ENCODE results near the gene CAPN11.
A peak's percentile ranks its signal among the peaks of the same experiment; 100 is the strongest.

The CAPN11 gene

DNA sequence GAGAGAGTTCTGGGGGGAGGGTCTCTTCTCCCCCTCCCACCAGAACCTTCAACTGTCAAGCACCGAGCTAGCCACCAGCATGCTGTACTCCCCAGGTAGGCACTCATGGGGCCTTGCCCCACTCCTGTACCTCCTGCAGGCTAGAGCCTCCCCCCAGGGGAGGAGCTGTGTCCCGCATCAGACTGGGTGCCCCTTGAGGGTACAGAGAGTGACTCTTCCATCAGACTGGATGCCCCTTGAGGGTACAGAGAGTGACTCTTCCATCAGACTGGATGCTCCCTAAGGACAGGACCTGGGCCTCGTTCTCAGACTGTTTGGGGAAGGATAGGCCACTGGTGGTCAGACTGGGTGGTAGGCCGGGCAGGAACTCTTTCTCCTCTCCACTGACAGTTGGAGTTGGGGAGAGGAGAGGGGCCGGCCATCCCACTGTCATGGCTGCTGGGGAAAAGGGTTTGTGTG lies at the start of gene CAPN11:
TSS of gene CAPN11 (plus strand) at position 51 of the 459 bp plus-strand sequence. CDS start at position 80, 29 bp downstream.
- H3K9me3 Mint-ChIP-seq: no peaks in the 10 kb centered on the region
- no peak within 1 kb of the TSS for H3K27ac Mint-ChIP-seq
- no peak within 1 kb of the TSS for H3K4me3 Mint-ChIP-seq
- H3K36me3 Mint-ChIP-seq: no peaks in the 10 kb centered on the region
- H3K4me1 Mint-ChIP-seq: peaks cover 13% of the 10 kb centered on the region
- DNase-seq (ENCODE audit: low spot score in 2 of 2): no peak
- no peak for ATAC-seq

- H3K4me1 Mint-ChIP-seq: peaks cover 31% of the 10 kb centered on the region
- no peak for DNase-seq (ENCODE audit: low spot score in 2 of 2)
- peak overlapping the region; percentile 41 for H3K27ac Mint-ChIP-seq
- H3K4me3 Mint-ChIP-seq: no peak overlapping the region
- ATAC-seq: no peak
- no peaks in the 10 kb centered on the region for H3K9me3 Mint-ChIP-seq
- peaks cover 63% of the 10 kb centered on the region for H3K36me3 Mint-ChIP-seq
These were observed 49.4 kb upstream of the CAPN11 start for GRCh38 chr6:44109212-44109611.

- Mint-ChIP-seq H3K4me1 (peaks cover 25% of the 10 kb centered on the region), H3K4me3 (no peak overlapping the region), H3K27ac (peak overlapping the region; percentile 67), H3K9me3 (no peaks in the 10 kb centered on the region), H3K36me3 (peaks cover 63% of the 10 kb centered on the region)
- no peak for DNase-seq (ENCODE audit: low spot score in 2 of 2)
- no peak for ATAC-seq
These were observed 48.5 kb upstream of the CAPN11 start for GRCh38 chr6:44110005-44110676.

DNA sequence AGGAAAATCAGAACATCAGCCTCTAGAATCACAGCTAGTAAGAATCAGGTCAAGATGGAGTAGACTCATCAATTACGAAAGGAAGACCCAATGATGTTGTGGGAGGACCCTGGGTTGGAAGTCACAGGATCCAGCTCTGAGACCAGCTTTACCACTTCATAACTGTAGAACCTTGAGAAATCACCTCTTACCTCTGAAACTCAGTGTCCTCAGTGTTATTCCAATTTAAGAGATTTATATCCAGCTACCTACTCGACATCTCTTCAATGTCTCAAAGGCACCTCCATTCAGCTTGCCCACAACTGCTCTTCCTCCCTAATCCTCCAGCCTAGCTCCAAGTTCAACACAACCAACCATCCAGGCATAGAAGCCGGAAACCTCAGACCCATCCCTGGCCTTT lies 47.7 kb upstream of the CAPN11 start:
- no peaks in the 10 kb centered on the region for H3K9me3 Mint-ChIP-seq
- no peak overlapping the region for H3K4me3 Mint-ChIP-seq
- ATAC-seq (no peak), DNase-seq (ENCODE audit: low spot score in 2 of 2) (no peak)
- H3K36me3 Mint-ChIP-seq: peaks cover 63% of the 10 kb centered on the region
- H3K27ac Mint-ChIP-seq: peak overlapping the region; percentile 67
- H3K4me1 Mint-ChIP-seq: peaks cover 31% of the 10 kb centered on the region

DNA sequence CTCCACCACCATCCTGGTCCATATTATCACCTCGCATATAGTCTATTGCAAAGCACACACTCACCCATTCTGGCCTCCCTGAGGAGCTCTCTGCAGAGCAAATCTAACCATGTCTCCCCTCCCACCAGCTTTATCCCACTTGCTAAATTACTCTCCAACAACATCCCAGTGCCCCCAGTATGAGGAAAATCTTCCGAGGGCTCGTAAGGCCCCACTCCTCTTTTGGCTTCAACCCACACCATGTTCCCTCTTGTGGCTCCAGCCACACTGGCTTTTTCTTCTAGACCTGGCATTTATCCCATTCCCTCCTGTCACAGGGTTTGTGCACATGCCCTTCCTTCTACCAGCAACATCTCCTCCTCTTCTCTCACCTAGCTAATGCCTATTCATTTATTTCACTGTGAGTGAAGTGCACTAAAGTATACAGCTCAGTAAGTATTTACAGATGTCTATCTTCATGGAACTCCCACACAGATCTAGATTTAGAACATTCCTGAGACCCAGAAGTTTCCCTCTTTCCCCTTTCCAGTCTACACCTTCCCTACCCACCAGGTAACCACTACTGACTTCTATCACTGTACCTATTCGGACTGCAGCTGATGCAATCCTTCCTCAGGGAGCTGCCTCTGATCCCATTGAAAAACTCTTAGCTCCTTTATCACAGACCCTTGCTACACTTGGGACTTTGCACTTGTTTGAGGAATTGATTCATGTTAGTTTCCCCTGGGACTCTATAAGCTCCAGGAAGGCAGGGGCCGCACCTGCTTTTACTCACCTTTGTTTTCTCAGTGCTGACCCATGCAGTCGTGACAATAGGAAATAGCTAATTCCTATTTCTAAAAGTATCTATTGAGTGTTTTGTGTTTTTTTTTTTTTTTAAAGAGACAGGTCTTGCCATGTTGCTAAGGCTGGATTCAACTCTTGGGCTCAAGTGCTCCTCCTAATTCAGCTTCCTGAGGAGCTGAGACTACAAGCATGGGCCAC lies 46.9 kb upstream of the CAPN11 start:
- DNase-seq (ENCODE audit: low spot score in 2 of 2): no peak
- Mint-ChIP-seq H3K36me3 (peaks cover 62% of the 10 kb centered on the region), H3K27ac (peak overlapping the region; percentile 67), H3K9me3 (no peaks in the 10 kb centered on the region), H3K4me3 (no peak overlapping the region), H3K4me1 (peaks cover 34% of the 10 kb centered on the region)
- ATAC-seq: no peak

DNA sequence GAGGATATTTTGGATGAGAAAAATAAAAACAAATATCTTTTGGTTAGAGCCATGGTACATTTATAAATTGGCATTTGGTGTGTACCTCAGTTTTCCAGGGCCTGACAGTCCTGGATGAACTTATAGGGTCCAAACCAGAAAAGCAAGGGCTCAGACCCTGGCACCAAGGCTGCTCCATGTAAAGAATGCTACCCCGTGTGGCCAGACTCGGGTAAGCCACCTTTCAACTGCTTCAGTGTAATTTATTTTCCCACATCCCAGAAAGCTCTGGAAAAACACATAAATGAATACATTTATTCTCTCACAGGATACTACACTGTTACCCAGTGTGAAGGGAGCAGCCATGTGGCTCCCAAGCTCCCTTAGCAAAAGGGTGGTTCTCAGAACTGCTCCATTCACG lies 45.2 kb upstream of the CAPN11 start:
- ATAC-seq: no peak
- no peak overlapping the region for H3K4me3 Mint-ChIP-seq
- H3K36me3 Mint-ChIP-seq: peaks cover 56% of the 10 kb centered on the region
- H3K27ac Mint-ChIP-seq: no peak overlapping the region
- no peaks in the 10 kb centered on the region for H3K9me3 Mint-ChIP-seq
- peaks cover 47% of the 10 kb centered on the region for H3K4me1 Mint-ChIP-seq
- no peak for DNase-seq (ENCODE audit: low spot score in 2 of 2)

- Mint-ChIP-seq H3K36me3 (peaks cover 58% of the 10 kb centered on the region), H3K4me1 (peaks cover 53% of the 10 kb centered on the region), H3K9me3 (no peaks in the 10 kb centered on the region), H3K27ac (peak overlapping the region; percentile 60), H3K4me3 (no peak overlapping the region)
- DNase-seq (ENCODE audit: low spot score in 2 of 2) (no peak), ATAC-seq (no peak)
These were observed 42.8 kb upstream of the CAPN11 start for GRCh38 chr6:44115866-44116265.

- no peak overlapping the region for H3K4me3 Mint-ChIP-seq
- H3K4me1 Mint-ChIP-seq: peaks cover 53% of the 10 kb centered on the region
- H3K27ac Mint-ChIP-seq: peak overlapping the region; percentile 60
- H3K36me3 Mint-ChIP-seq: peaks cover 49% of the 10 kb centered on the region
- no peaks in the 10 kb centered on the region for H3K9me3 Mint-ChIP-seq
- peak; percentile 65 for ATAC-seq
- DNase-seq (ENCODE audit: low spot score in 2 of 2): no peak
These were observed 41.8 kb upstream of the CAPN11 start for GRCh38 chr6:44116641-44117382.

GRCh38 chr6:44117397-44118128 lies 41.1 kb upstream of the CAPN11 start:
- Mint-ChIP-seq H3K36me3 (peaks cover 41% of the 10 kb centered on the region), H3K4me3 (no peak overlapping the region), H3K4me1 (peaks cover 56% of the 10 kb centered on the region), H3K27ac (no peak overlapping the region), H3K9me3 (no peaks in the 10 kb centered on the region)
- ATAC-seq (no peak), DNase-seq (ENCODE audit: low spot score in 2 of 2) (no peak)

GRCh38 chr6:44119704-44120262 lies 38.8 kb upstream of the CAPN11 start:
- H3K27ac Mint-ChIP-seq: no peak overlapping the region
- H3K4me3 Mint-ChIP-seq: no peak overlapping the region
- no peaks in the 10 kb centered on the region for H3K9me3 Mint-ChIP-seq
- DNase-seq (ENCODE audit: low spot score in 2 of 2): no peak
- H3K36me3 Mint-ChIP-seq: peaks cover 19% of the 10 kb centered on the region
- H3K4me1 Mint-ChIP-seq: peaks cover 78% of the 10 kb centered on the region
- ATAC-seq: no peak

DNA sequence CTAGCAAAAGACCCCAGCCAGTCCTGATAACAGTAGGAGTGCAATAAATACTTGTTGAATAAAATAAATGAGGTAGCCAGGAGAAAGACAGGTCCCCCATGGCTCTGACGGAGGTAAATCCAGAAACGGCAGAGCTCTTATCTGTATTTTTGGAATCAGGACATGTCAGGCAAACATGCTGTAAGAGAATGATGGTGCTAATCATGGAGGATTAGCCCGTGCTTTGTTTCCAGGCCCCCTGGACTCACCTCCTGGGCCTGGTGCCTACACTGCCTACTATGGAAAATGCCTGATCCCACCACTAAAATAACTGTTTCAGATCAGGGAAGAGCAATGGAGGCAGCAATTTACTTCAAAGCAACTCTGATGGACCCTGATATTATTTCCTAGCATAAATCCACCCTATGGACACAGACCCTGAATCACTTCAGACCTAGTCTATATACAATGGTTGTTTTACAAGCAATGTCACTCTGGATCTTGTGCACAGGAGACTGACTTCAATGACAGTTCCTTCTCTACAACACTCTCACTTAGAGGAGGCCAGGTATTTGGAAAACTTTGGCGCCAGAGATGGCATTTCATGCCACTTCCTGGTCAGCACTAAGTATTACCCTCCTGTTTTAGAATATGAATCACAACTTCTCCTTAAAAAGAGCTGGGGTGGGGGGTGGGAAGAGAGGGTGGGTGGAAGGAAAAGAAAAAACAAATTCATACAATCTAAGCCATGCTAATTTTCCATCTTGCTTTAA lies 37.8 kb upstream of the CAPN11 start:
- peaks cover 76% of the 10 kb centered on the region for H3K4me1 Mint-ChIP-seq
- peaks cover 13% of the 10 kb centered on the region for H3K36me3 Mint-ChIP-seq
- ATAC-seq (no peak), DNase-seq (ENCODE audit: low spot score in 2 of 2) (no peak)
- no peak overlapping the region for H3K27ac Mint-ChIP-seq
- no peaks in the 10 kb centered on the region for H3K9me3 Mint-ChIP-seq
- no peak overlapping the region for H3K4me3 Mint-ChIP-seq

DNA sequence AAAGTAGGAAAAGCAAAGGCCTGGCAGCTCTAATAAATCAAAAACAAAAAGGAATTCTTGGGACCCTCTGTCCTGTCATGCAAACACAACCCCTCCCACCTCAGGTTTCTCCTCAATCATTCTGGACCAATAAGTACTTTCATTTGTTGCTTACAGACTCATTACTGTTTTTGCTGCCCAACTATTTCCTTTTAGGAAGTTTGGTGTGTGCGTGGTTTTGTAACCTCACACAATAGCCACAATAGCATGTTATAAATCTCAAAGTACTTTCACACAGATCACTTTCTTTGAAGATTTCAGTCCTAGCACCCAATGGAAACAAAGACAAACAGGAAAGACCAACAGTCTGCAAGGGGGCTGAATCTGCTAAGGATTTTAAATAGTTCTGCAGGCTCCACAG lies 35.8 kb upstream of the CAPN11 start:
- Mint-ChIP-seq H3K4me1 (peaks cover 69% of the 10 kb centered on the region), H3K4me3 (peak overlapping the region; percentile 17), H3K9me3 (no peaks in the 10 kb centered on the region), H3K27ac (no peak overlapping the region), H3K36me3 (peaks cover 24% of the 10 kb centered on the region)
- DNase-seq (ENCODE audit: low spot score in 2 of 2) (no peak), ATAC-seq (no peak)

- H3K27ac Mint-ChIP-seq: no peak overlapping the region
- DNase-seq (ENCODE audit: low spot score in 2 of 2) (no peak), ATAC-seq (no peak)
- peak overlapping the region; percentile 17 for H3K4me3 Mint-ChIP-seq
- peaks cover 71% of the 10 kb centered on the region for H3K4me1 Mint-ChIP-seq
- H3K9me3 Mint-ChIP-seq: no peaks in the 10 kb centered on the region
- peaks cover 31% of the 10 kb centered on the region for H3K36me3 Mint-ChIP-seq
These were observed 35.1 kb upstream of the CAPN11 start for GRCh38 chr6:44123544-44123943.
